Esophagus squamous epithelium (tissue), 4 donors: ENCODE results near the gene KCTD2.

Experiments used
- POLR2A ChIP-seq, 4 donors: fragments of 450-650 bp; IDR thresholded peaks; one replicate each; pipeline ENCODE4 v1.6.1; 2017; ENCODE audit warnings: antibody characterized with exemption in 4 of 4, mild to moderate bottlenecking in 4 of 4, moderate library complexity in 3 of 4
- TF ChIP-seq, protein P1 (sequence below), 6 experiments: fragments of 450-650 bp in 4 of 6; fragments of 200-600 bp in 2 of 6; sonication (generic) in 2 of 6; IDR thresholded peaks; one replicate each; pipeline ENCODE4 v1.5.1; 2016 to 2019; ENCODE audit warnings: antibody characterized with exemption in 6 of 6, mild to moderate bottlenecking in 4 of 6, moderate library complexity in 4 of 6

DNA sequence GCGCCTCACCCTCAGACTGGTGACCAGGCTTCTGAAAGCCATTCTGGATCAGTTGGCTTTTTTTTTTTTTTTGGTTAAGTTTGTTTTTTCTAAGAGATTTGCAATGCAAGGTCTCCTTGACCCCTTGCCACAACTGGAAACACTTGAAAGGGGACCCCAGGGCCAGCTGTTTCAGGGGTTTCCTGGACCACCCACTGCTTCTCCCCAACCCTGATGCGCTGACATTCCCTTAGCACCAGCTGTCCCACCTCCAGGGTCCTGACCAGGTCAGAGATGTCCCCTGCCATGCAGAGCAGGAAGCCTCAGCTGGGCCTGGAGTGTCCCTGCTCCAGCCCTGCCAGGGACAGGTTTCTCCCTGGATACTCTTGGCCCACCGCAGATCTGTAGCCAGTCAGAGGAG lies 42.7 kb upstream of the KCTD2 start:
- TF ChIP-seq, protein P1, sequence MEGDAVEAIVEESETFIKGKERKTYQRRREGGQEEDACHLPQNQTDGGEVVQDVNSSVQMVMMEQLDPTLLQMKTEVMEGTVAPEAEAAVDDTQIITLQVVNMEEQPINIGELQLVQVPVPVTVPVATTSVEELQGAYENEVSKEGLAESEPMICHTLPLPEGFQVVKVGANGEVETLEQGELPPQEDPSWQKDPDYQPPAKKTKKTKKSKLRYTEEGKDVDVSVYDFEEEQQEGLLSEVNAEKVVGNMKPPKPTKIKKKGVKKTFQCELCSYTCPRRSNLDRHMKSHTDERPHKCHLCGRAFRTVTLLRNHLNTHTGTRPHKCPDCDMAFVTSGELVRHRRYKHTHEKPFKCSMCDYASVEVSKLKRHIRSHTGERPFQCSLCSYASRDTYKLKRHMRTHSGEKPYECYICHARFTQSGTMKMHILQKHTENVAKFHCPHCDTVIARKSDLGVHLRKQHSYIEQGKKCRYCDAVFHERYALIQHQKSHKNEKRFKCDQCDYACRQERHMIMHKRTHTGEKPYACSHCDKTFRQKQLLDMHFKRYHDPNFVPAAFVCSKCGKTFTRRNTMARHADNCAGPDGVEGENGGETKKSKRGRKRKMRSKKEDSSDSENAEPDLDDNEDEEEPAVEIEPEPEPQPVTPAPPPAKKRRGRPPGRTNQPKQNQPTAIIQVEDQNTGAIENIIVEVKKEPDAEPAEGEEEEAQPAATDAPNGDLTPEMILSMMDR (IDR thresholded peaks at IDR 0.05), result no peak
- TF ChIP-seq POLR2A (IDR thresholded peaks at IDR 0.05), result no peak
